Upper lobe of right lung (tissue), 1 donor: ENCODE measurements around the gene EFNB2. TPM values are rescaled to one million over a fixed set of nuclear protein-coding genes. Genes with fewer than 3 reads are reported as not detected.

Source experiments
- ATAC-seq: fragments of 200-7000 bp; cut with Tn5 transposase; one replicate; pipeline ENCODE4 v1.9.1; 2020; ENCODE audit warnings: mild to moderate bottlenecking, moderate library complexity
- DNase-seq: peaks from one replicate; pipeline ENCODE4 v3.0.0-alpha.2; 2020
- H3K27ac ChIP-seq: fragments of 200-600 bp; one replicate; pipeline ENCODE4 v1.8.0; 2022
- H3K27me3 ChIP-seq: fragments of 200-600 bp; one replicate; pipeline ENCODE4 v1.8.0; 2022; ENCODE audit warnings: mild to moderate bottlenecking
- H3K36me3 ChIP-seq: fragments of 200-600 bp; one replicate; pipeline ENCODE4 v1.8.0; 2022
- H3K4me1 ChIP-seq: fragments of 200-600 bp; one replicate; pipeline ENCODE4 v1.8.0; 2022
- H3K4me3 ChIP-seq: fragments of 200-600 bp; one replicate; pipeline ENCODE4 v1.8.0; 2022; ENCODE audit warnings: mild to moderate bottlenecking
- H3K9me3 ChIP-seq: fragments of 200-600 bp; one replicate; pipeline ENCODE4 v1.8.0; 2022
- CTCF ChIP-seq: fragments of 200-600 bp; IDR thresholded peaks from one replicate; pipeline ENCODE4 v1.8.0; 2022; ENCODE audit warnings: antibody characterized with exemption
- intact Hi-C: fragments of 100-400 bp; cut with DNase I; formaldehyde crosslinking; loops from one replicate; pipeline ENCODE4 v1.11.0; 2022
- total RNA-seq: library from RNA; stranded (reverse); fragmentation: NEBNext Ultra II Directional; extraction: Animal tissue kit (Norgen Biotek cat#: 25700); gene quantifications from one replicate; pipeline ENCODE4 v1.2.1, GENCODE V29; 2021
- donor health status: DM: no; HTN: yes; CAD: no; lungs with severe emphysema.

The EFNB2 gene
- total RNA-seq, 1 donor from 2014 or later, result 55.1 TPM

- Histone ChIP-seq H3K27ac (no peak overlapping the region), H3K9me3 (no peaks in the 10 kb centered on the region), H3K36me3 (no peaks in the 10 kb centered on the region), H3K4me1 (peaks cover 11% of the 10 kb centered on the region), H3K4me3 (no peak overlapping the region), H3K27me3 (no peaks in the 10 kb centered on the region)
- intact Hi-C loops, result no loop called here
- ATAC-seq, result no peak
- no peak for DNase-seq
- TF ChIP-seq CTCF, result no peak
Observed at GRCh38 chr13:106522898-106523525, 12.4 kb downstream of the EFNB2 start.

- Histone ChIP-seq H3K4me3 (no peak overlapping the region), H3K27ac (no peak overlapping the region), H3K9me3 (no peaks in the 10 kb centered on the region), H3K4me1 (peaks cover 11% of the 10 kb centered on the region), H3K36me3 (no peaks in the 10 kb centered on the region), H3K27me3 (no peaks in the 10 kb centered on the region)
- no peak for TF ChIP-seq CTCF
- intact Hi-C loops, result no loop called here
- ATAC-seq (no peak), DNase-seq (no peak)
Observed at GRCh38 chr13:106522112-106522705, 13.3 kb downstream of the EFNB2 start.

GRCh38 chr13:106521095-106521799 is 14.2 kb downstream of the EFNB2 start:
- peak; percentile 36 for ATAC-seq
- TF ChIP-seq CTCF, result no peak

GRCh38 chr13:106520251-106521054 is 15.0 kb downstream of the EFNB2 start:
- no peak overlapping the region for H3K4me3 ChIP-seq
- intact Hi-C loops, result no loop called here
- DNase-seq, result no peak
- no peaks in the 10 kb centered on the region for H3K9me3 ChIP-seq
- peak; percentile 33 for TF ChIP-seq CTCF
- no peaks in the 10 kb centered on the region for H3K36me3 ChIP-seq
- H3K27me3 ChIP-seq, result no peaks in the 10 kb centered on the region
- H3K4me1 ChIP-seq, result peaks cover 11% of the 10 kb centered on the region
- peak overlapping the region; percentile 47 for H3K27ac ChIP-seq
- peak; percentile 27 for ATAC-seq

More at GRCh38 chr13:106521095-106521799, 14.2 kb downstream of the EFNB2 start:
- DNase-seq, result no peak
- peak overlapping the region; percentile 47 for H3K27ac ChIP-seq
- no peaks in the 10 kb centered on the region for H3K36me3 ChIP-seq
- no peak overlapping the region for H3K4me3 ChIP-seq
- H3K9me3 ChIP-seq, result no peaks in the 10 kb centered on the region
- no peaks in the 10 kb centered on the region for H3K27me3 ChIP-seq
- H3K4me1 ChIP-seq, result peaks cover 11% of the 10 kb centered on the region
- intact Hi-C loops, result no loop called here

GRCh38 chr13:106518512-106518911 is 16.9 kb downstream of the EFNB2 start:
- Histone ChIP-seq H3K9me3 (no peaks in the 10 kb centered on the region), H3K27me3 (no peaks in the 10 kb centered on the region), H3K36me3 (no peaks in the 10 kb centered on the region), H3K4me1 (peaks cover 8% of the 10 kb centered on the region), H3K27ac (no peak overlapping the region), H3K4me3 (no peak overlapping the region)
- TF ChIP-seq CTCF, result no peak
- no peak for DNase-seq
- intact Hi-C loops, result no loop called here
- no peak for ATAC-seq
